ENCODE data around the gene NUP210. TPM values are rescaled to one million over a fixed set of nuclear protein-coding genes. Genes with fewer than 3 reads are reported as not detected.

Gene NUP210
- total RNA-seq, 1 experiment from 2014 or later = 8.4 TPM

DNA sequence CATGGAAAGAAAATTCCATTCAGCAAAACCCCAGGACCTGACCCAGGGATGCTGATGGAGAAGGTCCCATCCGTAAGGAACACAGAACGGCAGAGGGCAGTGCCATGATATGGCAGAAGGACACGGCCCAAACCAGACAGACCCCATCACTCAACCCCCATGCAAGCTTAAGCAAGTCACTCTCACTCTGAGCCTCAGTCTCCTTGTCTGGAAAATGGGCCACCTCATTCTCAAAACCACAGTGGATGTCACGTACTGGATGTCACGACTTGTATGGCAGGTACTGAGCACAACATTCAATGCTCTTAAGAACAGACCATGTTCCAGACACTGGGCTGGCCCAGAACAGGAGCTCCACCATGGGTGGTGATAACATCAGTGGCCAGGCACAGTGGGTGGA lies 90.4 kb downstream of the NUP210 start:
- no peak for DNase-seq (ENCODE audit: unreplicated experiment)
- intact Hi-C loops (cut with micrococcal nuclease) = no loop called here
- Mint-ChIP-seq H3K27me3 (ENCODE audit: insufficient read depth, unreplicated experiment) (no peaks in the 10 kb centered on the region), H3K27ac (ENCODE audit: low read depth, unreplicated experiment) (no peak overlapping the region), H3K36me3 (ENCODE audit: insufficient read depth, unreplicated experiment) (no peaks in the 10 kb centered on the region), H3K4me1 (ENCODE audit: insufficient read depth, unreplicated experiment) (no peaks in the 10 kb centered on the region), H3K4me3 (ENCODE audit: unreplicated experiment) (no peak overlapping the region), H3K9me3 (ENCODE audit: unreplicated experiment) (no peaks in the 10 kb centered on the region)
- ChIA-PET CTCF (no interaction called here), POLR2A (no interaction called here)
- BruUV-seq (replicated peaks) = no TSS peak
- TF ChIP-seq CTCF (IDR thresholded peaks at IDR 0.05; ENCODE audit: unreplicated experiment) = no peak

- no peaks in the 10 kb centered on the region for H3K36me3 Mint-ChIP-seq (ENCODE audit: insufficient read depth, unreplicated experiment)
- no peaks in the 10 kb centered on the region for H3K9me3 Mint-ChIP-seq (ENCODE audit: unreplicated experiment)
- POLR2A ChIA-PET = no interaction called here
- no peak overlapping the region for H3K4me3 Mint-ChIP-seq (ENCODE audit: unreplicated experiment)
- no peak overlapping the region for H3K27ac Mint-ChIP-seq (ENCODE audit: low read depth, unreplicated experiment)
- DNase-seq (ENCODE audit: unreplicated experiment) = no peak
- CTCF ChIA-PET = interaction anchor here (0.6 to 0.7 kb wide), 2 partner anchors 9 to 36 kb away, joined by 3 read pairs; no protein-coding TSS in a partner anchor
- no peaks in the 10 kb centered on the region for H3K27me3 Mint-ChIP-seq (ENCODE audit: insufficient read depth, unreplicated experiment)
- intact Hi-C loops (cut with micrococcal nuclease) = no loop called here
- H3K4me1 Mint-ChIP-seq (ENCODE audit: insufficient read depth, unreplicated experiment) = no peaks in the 10 kb centered on the region
- no TSS peak for BruUV-seq (replicated peaks)
- no peak for TF ChIP-seq CTCF (IDR thresholded peaks at IDR 0.05; ENCODE audit: unreplicated experiment)
Observed at GRCh38 chr3:13325892-13326443, 94.2 kb downstream of the NUP210 start.

DNA sequence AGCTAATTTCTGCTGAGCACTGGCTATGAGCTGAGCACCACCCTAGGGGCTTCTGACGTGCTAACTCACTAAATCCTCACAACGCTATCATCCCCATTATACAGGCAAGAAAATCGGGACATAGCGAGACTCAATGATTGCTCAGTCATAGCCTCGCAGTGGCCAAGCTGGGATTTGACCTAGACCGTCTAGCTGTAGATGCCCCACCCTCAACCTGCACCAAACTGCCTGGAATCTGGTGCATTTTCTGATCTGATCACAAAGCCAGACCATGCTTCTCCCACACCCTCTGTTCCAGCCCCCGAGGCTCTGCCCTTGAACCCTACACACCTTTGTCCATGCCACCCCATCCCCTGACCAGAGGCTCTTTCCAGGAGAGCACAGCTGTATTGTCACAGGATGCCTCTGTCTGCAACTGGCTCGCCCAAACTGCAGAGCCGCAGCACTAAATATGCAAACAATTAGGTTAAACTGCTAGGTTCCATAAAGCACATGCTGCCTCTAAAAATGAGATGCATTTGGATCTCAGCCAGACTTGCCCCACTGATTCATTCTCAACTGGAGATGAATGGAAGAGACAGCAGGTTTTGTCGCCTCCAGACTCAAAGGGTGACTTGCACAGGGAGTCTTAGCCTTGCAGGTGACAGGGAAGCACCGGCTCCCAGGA lies 95.2 kb downstream of the NUP210 start:
- BruUV-seq (replicated peaks) = no TSS peak
- Mint-ChIP-seq H3K4me1 (ENCODE audit: insufficient read depth, unreplicated experiment) (no peaks in the 10 kb centered on the region), H3K4me3 (ENCODE audit: unreplicated experiment) (no peak overlapping the region), H3K27ac (ENCODE audit: low read depth, unreplicated experiment) (no peak overlapping the region), H3K27me3 (ENCODE audit: insufficient read depth, unreplicated experiment) (no peaks in the 10 kb centered on the region), H3K36me3 (ENCODE audit: insufficient read depth, unreplicated experiment) (no peaks in the 10 kb centered on the region), H3K9me3 (ENCODE audit: unreplicated experiment) (no peaks in the 10 kb centered on the region)
- DNase-seq (ENCODE audit: unreplicated experiment) = no peak
- ChIA-PET CTCF (interaction anchor here (0.6 to 1.0 kb wide), 4 partner anchors 8 to 1943 kb away, joined by 3 read pairs; no protein-coding TSS in a partner anchor), POLR2A (no interaction called here)
- intact Hi-C loops (cut with micrococcal nuclease) = no loop called here
- TF ChIP-seq CTCF (IDR thresholded peaks at IDR 0.05; ENCODE audit: unreplicated experiment) = no peak

DNA sequence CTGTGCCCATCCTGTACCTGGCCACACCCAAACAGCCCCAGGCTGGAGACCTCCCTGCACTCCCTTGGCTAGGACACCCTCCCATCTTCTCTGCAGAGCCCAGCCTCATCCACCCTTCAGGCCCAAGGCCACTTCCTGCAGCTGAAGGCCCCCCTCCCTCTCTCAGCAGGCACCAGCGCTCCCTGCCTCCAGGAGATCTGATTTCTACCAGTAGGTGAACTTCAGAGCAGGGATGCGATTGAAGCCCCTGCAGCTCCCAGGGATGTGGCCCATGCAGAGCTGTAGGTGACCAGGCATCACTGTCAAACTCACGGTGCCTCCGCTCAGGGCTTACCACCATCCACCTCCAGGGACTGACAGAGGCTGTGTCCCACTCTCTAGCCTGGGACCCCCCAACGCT lies 96.3 kb downstream of the NUP210 start:
- H3K4me1 Mint-ChIP-seq (ENCODE audit: insufficient read depth, unreplicated experiment) = no peaks in the 10 kb centered on the region
- BruUV-seq (replicated peaks) = no TSS peak
- POLR2A ChIA-PET = interaction anchor here (0.6 kb wide), 1 partner anchor 896 kb away, joined by 3 read pairs; no protein-coding TSS in a partner anchor
- intact Hi-C loops (cut with micrococcal nuclease) = no loop called here
- H3K27ac Mint-ChIP-seq (ENCODE audit: low read depth, unreplicated experiment) = no peak overlapping the region
- H3K27me3 Mint-ChIP-seq (ENCODE audit: insufficient read depth, unreplicated experiment) = no peaks in the 10 kb centered on the region
- H3K36me3 Mint-ChIP-seq (ENCODE audit: insufficient read depth, unreplicated experiment) = no peaks in the 10 kb centered on the region
- TF ChIP-seq CTCF (IDR thresholded peaks at IDR 0.05; ENCODE audit: unreplicated experiment) = no peak
- no peak for DNase-seq (ENCODE audit: unreplicated experiment)
- CTCF ChIA-PET = no interaction called here
- H3K4me3 Mint-ChIP-seq (ENCODE audit: unreplicated experiment) = no peak overlapping the region
- H3K9me3 Mint-ChIP-seq (ENCODE audit: unreplicated experiment) = no peaks in the 10 kb centered on the region

Data from MCF 10A (cell line).